Measurements from ENCODE around the gene NUDT3.
A peak's percentile ranks its signal among the peaks of the same experiment; 100 is the strongest.

Gene NUDT3

GRCh38 chr6:34392497-34393190 lies at the start of gene NUDT3:
Gene NUDT3 (minus strand): TSS chr6:34392669. CDS start chr6:34392362, 307 bp downstream.
- Mint-ChIP-seq H3K36me3 (ENCODE audit: low read depth) (peaks cover 3% of the 10 kb centered on the region), H3K27ac (peak within 1 kb of the TSS; percentile 93), H3K4me3 (no peak within 1 kb of the TSS), H3K9me3 (peaks cover 3% of the 10 kb centered on the region), H3K27me3 (no peaks in the 10 kb centered on the region), H3K4me1 (peaks cover 21% of the 10 kb centered on the region)
- DNase-seq (peak; percentile 94), ATAC-seq (peak; percentile 90)

- Mint-ChIP-seq H3K27me3 (no peaks in the 10 kb centered on the region), H3K27ac (no peak overlapping the region), H3K4me1 (peaks cover 2% of the 10 kb centered on the region), H3K9me3 (no peaks in the 10 kb centered on the region), H3K4me3 (no peak overlapping the region), H3K36me3 (ENCODE audit: low read depth) (no peaks in the 10 kb centered on the region)
- DNase-seq, result no peak
- no peak for ATAC-seq
Observed at GRCh38 chr6:34441526-34441925, 49.1 kb upstream of the NUDT3 start.

- no peaks in the 10 kb centered on the region for H3K27me3 Mint-ChIP-seq
- DNase-seq, result no peak
- no peaks in the 10 kb centered on the region for H3K9me3 Mint-ChIP-seq
- ATAC-seq, result no peak
- no peak overlapping the region for H3K27ac Mint-ChIP-seq
- H3K36me3 Mint-ChIP-seq (ENCODE audit: low read depth), result no peaks in the 10 kb centered on the region
- H3K4me1 Mint-ChIP-seq, result peaks cover 2% of the 10 kb centered on the region
- no peak overlapping the region for H3K4me3 Mint-ChIP-seq
Observed at GRCh38 chr6:34439442-34439841, 47.0 kb upstream of the NUDT3 start.

GRCh38 chr6:34438705-34439104 lies 46.2 kb upstream of the NUDT3 start:
- Mint-ChIP-seq H3K4me1 (peaks cover 2% of the 10 kb centered on the region), H3K9me3 (no peaks in the 10 kb centered on the region), H3K27me3 (no peaks in the 10 kb centered on the region), H3K4me3 (no peak overlapping the region), H3K36me3 (ENCODE audit: low read depth) (no peaks in the 10 kb centered on the region), H3K27ac (no peak overlapping the region)
- no peak for DNase-seq
- no peak for ATAC-seq

- Mint-ChIP-seq H3K36me3 (ENCODE audit: low read depth) (no peaks in the 10 kb centered on the region), H3K4me1 (peaks cover 2% of the 10 kb centered on the region), H3K27me3 (no peaks in the 10 kb centered on the region), H3K9me3 (no peaks in the 10 kb centered on the region), H3K27ac (no peak overlapping the region), H3K4me3 (no peak overlapping the region)
- no peak for ATAC-seq
- no peak for DNase-seq
Observed at GRCh38 chr6:34437644-34437970, 45.1 kb upstream of the NUDT3 start.

- H3K4me3 Mint-ChIP-seq, result no peak overlapping the region
- no peak overlapping the region for H3K27ac Mint-ChIP-seq
- no peaks in the 10 kb centered on the region for H3K9me3 Mint-ChIP-seq
Observed at GRCh38 chr6:34436803-34437643, 44.6 kb upstream of the NUDT3 start.

GRCh38 chr6:34435916-34436315 lies 43.4 kb upstream of the NUDT3 start:
- H3K36me3 Mint-ChIP-seq (ENCODE audit: low read depth), result no peaks in the 10 kb centered on the region
- ATAC-seq (no peak), DNase-seq (no peak)
- H3K9me3 Mint-ChIP-seq, result no peaks in the 10 kb centered on the region
- H3K4me1 Mint-ChIP-seq, result no peaks in the 10 kb centered on the region
- no peak overlapping the region for H3K4me3 Mint-ChIP-seq
- H3K27me3 Mint-ChIP-seq, result no peaks in the 10 kb centered on the region
- H3K27ac Mint-ChIP-seq, result no peak overlapping the region

More at GRCh38 chr6:34436803-34437643, 44.6 kb upstream of the NUDT3 start:
- Mint-ChIP-seq H3K36me3 (ENCODE audit: low read depth) (no peaks in the 10 kb centered on the region), H3K4me1 (peaks cover 2% of the 10 kb centered on the region), H3K27me3 (no peaks in the 10 kb centered on the region)
- no peak for ATAC-seq
- DNase-seq, result no peak

- H3K36me3 Mint-ChIP-seq (ENCODE audit: low read depth), result peaks cover 43% of the 10 kb centered on the region
- peaks cover 36% of the 10 kb centered on the region for H3K4me1 Mint-ChIP-seq
- H3K9me3 Mint-ChIP-seq, result no peaks in the 10 kb centered on the region
- peak; percentile 85 for ATAC-seq
- H3K27me3 Mint-ChIP-seq, result no peaks in the 10 kb centered on the region
- peak; percentile 96 for DNase-seq
- peak within 1 kb of the TSS; percentile 96 for H3K4me3 Mint-ChIP-seq
- peak within 1 kb of the TSS; percentile 100 for H3K27ac Mint-ChIP-seq
Observed at GRCh38 chr6:34425498-34426410, 33.3 kb upstream of the NUDT3 start, which contains the start of gene RPS10. Gene RPS10 (minus strand): TSS chr6:34426069. CDS start chr6:34425221, 848 bp downstream.

- no peak for DNase-seq
- Mint-ChIP-seq H3K27ac (peak overlapping the region; percentile 100), H3K4me3 (peak overlapping the region; percentile 96), H3K27me3 (no peaks in the 10 kb centered on the region), H3K36me3 (ENCODE audit: low read depth) (peaks cover 49% of the 10 kb centered on the region), H3K4me1 (peaks cover 41% of the 10 kb centered on the region), H3K9me3 (no peaks in the 10 kb centered on the region)
- ATAC-seq, result no peak
Observed at GRCh38 chr6:34425132-34425497, 32.6 kb upstream of the NUDT3 start.

GRCh38 chr6:34424200-34425131 lies 32.0 kb upstream of the NUDT3 start:
- ATAC-seq (no peak), DNase-seq (no peak)
- Mint-ChIP-seq H3K27me3 (no peaks in the 10 kb centered on the region), H3K36me3 (ENCODE audit: low read depth) (peaks cover 53% of the 10 kb centered on the region), H3K4me1 (peaks cover 45% of the 10 kb centered on the region), H3K4me3 (peak overlapping the region; percentile 96), H3K9me3 (no peaks in the 10 kb centered on the region), H3K27ac (peak overlapping the region; percentile 100)

- H3K36me3 Mint-ChIP-seq (ENCODE audit: low read depth), result peaks cover 61% of the 10 kb centered on the region
- peaks cover 49% of the 10 kb centered on the region for H3K4me1 Mint-ChIP-seq
- ATAC-seq, result no peak
- H3K27me3 Mint-ChIP-seq, result no peaks in the 10 kb centered on the region
- no peaks in the 10 kb centered on the region for H3K9me3 Mint-ChIP-seq
- peak overlapping the region; percentile 96 for H3K4me3 Mint-ChIP-seq
- DNase-seq, result no peak
- peak overlapping the region; percentile 100 for H3K27ac Mint-ChIP-seq
Observed at GRCh38 chr6:34423254-34423653, 30.8 kb upstream of the NUDT3 start.

GRCh38 chr6:34418367-34418766 lies 25.9 kb upstream of the NUDT3 start:
- Mint-ChIP-seq H3K36me3 (ENCODE audit: low read depth) (peaks cover 69% of the 10 kb centered on the region), H3K9me3 (no peaks in the 10 kb centered on the region), H3K4me1 (peaks cover 39% of the 10 kb centered on the region), H3K27ac (peak overlapping the region; percentile 30), H3K27me3 (no peaks in the 10 kb centered on the region), H3K4me3 (no peak overlapping the region)
- ATAC-seq (no peak), DNase-seq (no peak)

- Mint-ChIP-seq H3K4me3 (no peak overlapping the region), H3K9me3 (no peaks in the 10 kb centered on the region), H3K27me3 (no peaks in the 10 kb centered on the region), H3K27ac (no peak overlapping the region), H3K36me3 (ENCODE audit: low read depth) (peaks cover 60% of the 10 kb centered on the region), H3K4me1 (peaks cover 31% of the 10 kb centered on the region)
- DNase-seq (no peak), ATAC-seq (no peak)
Observed at GRCh38 chr6:34416877-34417371, 24.5 kb upstream of the NUDT3 start.
